ENCODE data around the gene NSRP1.

NSRP1 gene

DNA sequence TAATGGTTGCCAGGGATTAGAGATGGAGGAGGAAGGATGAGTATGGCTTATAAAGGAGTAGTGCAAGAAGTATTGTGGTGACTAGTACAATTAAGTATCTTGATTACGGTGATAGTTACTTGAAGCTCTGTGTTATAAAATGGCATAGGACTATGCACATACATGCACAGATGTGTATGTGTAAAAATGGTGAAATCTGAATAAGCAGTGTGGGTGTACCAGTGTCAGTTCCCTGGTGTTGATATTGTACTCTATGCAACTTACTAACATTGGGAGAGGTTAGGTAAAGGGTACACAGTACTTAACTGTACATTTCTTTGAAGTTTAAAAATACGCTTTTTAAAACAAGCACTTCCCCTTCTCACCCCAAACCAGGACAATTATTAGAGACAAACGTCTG, 48.5 kb downstream of the NSRP1 start:
- H3K4me3 ChIP-seq (ENCODE audit: low read depth, low read length): no peak overlapping the region
- TF ChIP-seq, protein P1, sequence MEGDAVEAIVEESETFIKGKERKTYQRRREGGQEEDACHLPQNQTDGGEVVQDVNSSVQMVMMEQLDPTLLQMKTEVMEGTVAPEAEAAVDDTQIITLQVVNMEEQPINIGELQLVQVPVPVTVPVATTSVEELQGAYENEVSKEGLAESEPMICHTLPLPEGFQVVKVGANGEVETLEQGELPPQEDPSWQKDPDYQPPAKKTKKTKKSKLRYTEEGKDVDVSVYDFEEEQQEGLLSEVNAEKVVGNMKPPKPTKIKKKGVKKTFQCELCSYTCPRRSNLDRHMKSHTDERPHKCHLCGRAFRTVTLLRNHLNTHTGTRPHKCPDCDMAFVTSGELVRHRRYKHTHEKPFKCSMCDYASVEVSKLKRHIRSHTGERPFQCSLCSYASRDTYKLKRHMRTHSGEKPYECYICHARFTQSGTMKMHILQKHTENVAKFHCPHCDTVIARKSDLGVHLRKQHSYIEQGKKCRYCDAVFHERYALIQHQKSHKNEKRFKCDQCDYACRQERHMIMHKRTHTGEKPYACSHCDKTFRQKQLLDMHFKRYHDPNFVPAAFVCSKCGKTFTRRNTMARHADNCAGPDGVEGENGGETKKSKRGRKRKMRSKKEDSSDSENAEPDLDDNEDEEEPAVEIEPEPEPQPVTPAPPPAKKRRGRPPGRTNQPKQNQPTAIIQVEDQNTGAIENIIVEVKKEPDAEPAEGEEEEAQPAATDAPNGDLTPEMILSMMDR (IDR thresholded peaks at IDR 0.05; ENCODE audit: borderline replicate concordance, insufficient read depth, low read depth, low read length): no peak

DNA sequence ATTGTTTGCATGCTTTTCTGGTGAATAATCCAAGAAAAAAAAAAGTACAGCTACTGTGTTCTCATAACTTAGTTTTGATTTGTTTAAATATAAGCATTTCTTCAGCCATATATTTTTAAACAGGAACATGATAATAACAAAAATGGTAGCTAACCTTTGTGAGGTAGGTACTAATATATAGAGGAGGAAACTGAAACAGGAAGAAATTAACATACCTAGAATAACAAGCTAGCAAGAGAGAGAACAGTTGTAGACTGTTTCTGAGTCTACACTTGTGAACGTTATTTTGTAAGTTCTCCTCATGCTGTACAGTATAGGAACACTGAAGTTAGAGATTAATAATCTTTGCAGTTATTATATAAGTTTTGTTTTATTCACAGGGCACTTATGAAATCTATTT, 49.3 kb downstream of the NSRP1 start:
- TF ChIP-seq, protein P1 (IDR thresholded peaks at IDR 0.05; ENCODE audit: borderline replicate concordance, insufficient read depth, low read depth, low read length): no peak
- H3K4me3 ChIP-seq (ENCODE audit: low read depth, low read length): no peak overlapping the region

DNA sequence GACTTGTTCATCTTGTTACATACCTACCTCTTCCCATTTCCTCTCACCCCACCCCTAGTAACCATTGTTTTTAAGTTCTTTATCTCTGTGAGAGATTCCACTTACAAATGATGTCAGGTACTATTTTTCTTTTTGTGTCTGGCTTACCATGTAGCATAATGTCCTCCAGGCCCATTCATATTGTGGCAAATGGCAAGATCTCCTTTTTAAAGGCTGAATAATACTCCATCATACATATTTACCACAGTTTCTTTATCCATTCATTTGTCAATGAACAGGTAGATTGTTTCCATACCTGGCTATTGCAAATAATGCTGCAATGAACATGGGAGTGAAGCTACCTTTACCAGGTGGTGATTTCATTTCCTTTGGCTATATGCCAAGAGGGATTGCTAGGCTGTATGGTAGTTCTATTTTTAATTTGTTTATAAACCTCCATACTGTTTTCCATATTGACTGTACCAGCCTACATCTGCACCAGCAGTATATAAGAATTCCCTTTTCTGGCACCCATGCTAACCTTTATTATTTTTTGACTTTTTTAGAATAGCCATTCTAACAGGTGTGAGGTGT, 53.9 kb downstream of the NSRP1 start:
- TF ChIP-seq, protein P1 (IDR thresholded peaks at IDR 0.05; ENCODE audit: borderline replicate concordance, insufficient read depth, low read depth, low read length): no peak
- H3K4me3 ChIP-seq (ENCODE audit: low read depth, low read length): no peak overlapping the region

DNA sequence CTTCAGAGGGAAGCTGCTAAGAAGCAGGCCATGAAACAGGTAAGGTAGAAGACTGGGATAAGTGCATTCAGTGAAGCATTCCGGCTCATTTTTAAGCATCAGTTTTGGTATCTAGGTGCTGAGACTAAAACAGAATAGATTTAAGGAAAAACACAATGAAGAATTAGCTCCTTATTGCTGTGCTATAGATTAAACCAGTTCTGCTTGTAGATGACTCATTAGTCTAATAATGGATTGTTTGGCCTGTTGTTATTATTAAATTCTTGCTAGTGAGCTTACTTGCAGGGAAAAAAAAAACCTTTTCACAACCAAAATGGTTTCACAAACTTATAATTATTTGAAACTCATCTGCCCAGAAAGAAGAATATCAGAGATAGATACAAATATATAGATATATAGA, 55.9 kb downstream of the NSRP1 start:
- H3K4me3 ChIP-seq (ENCODE audit: low read depth, low read length): no peak overlapping the region
- TF ChIP-seq, protein P1 (IDR thresholded peaks at IDR 0.05; ENCODE audit: borderline replicate concordance, insufficient read depth, low read depth, low read length): no peak

DNA sequence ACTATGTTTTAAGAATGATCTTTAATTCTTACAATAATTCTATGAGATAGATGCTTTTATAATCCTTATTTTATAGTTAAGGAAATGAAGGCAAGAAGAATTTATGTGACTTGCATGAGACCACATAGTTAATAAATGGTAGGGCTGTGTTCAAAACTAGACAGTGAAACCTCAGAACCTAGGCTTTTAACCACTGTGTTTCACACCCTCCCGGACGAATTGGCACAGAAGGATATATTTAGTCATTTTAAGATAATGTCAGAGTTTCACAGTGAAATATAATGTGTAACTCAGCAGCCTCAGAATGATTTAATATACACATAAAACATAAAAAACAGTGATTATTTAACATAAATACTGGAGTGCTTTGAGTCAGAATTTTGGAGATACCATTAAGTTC, 57.0 kb downstream of the NSRP1 start:
- TF ChIP-seq, protein P1 (IDR thresholded peaks at IDR 0.05; ENCODE audit: borderline replicate concordance, insufficient read depth, low read depth, low read length): no peak

DNA sequence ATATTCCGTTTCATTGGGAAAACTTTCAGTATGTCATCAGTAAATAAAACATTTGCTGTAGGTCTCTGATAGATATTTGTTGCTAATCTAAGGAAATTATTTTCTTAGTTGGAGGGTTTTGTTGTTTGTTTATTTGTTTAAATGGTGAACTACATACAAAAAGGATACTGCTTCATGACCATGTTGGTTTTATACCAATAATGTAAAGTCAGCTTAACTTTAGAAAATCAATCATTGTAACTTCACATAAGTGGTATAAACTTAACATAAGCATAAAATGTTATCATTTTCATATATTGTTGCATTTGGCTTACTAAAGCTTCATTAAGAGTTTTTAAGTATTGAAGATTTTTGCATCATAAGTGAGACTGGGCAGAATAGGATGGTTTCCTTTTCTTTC, 57.9 kb downstream of the NSRP1 start:
- TF ChIP-seq, protein P1 (IDR thresholded peaks at IDR 0.05; ENCODE audit: borderline replicate concordance, insufficient read depth, low read depth, low read length): no peak

More for the DNA sequence above, 57.0 kb downstream of the NSRP1 start:
- no peak overlapping the region for H3K4me3 ChIP-seq (ENCODE audit: low read depth, low read length)

DNA sequence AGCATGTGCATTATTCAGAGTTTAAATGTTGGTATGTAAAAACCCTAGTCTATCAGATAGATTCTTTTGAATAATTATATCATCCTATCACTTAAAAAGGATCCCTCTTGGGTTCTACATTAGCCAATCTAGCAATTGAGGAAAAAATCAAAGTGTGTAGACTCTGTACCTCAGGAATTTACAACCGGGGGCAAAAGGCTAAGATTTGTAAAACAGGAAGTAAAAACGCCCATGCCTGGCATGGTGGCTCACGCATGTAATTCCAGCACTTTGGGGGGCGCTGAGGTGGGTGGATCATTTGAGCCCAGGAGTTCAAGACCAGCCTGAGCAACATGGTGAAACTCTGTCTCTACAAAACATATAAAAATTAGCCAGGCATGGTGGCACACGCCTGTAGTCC, 60.2 kb downstream of the NSRP1 start:
- H3K4me3 ChIP-seq (ENCODE audit: low read depth, low read length): no peak overlapping the region
- TF ChIP-seq, protein P1 (IDR thresholded peaks at IDR 0.05; ENCODE audit: borderline replicate concordance, insufficient read depth, low read depth, low read length): no peak

More for the DNA sequence above, 57.9 kb downstream of the NSRP1 start:
- no peak overlapping the region for H3K4me3 ChIP-seq (ENCODE audit: low read depth, low read length)

All from GM12875 (cell line).